ENCODE measurements around the gene AUTS2.

- TF ChIP-seq CTCF (IDR thresholded peaks at IDR 0.05; ENCODE audit: insufficient read depth, low read length) (no peak), POLR2AphosphoS5 (IDR thresholded peaks at IDR 0.05; ENCODE audit: low read depth) (no peak), REST (IDR thresholded peaks at IDR 0.05; ENCODE audit: insufficient replicate concordance, low read depth) (no peak), GABPA (IDR thresholded peaks at IDR 0.05; ENCODE audit: low read depth) (no peak)
Measured at GRCh38 chr7:70486977-70487376, 888.7 kb downstream of the AUTS2 start.

Measured in HL-60 (cell line).